Sigmoid colon (tissue), 4 donors: ENCODE measurements around the gene EXOC6B.

Experiments
- POLR2A ChIP-seq, 2 donors: fragments of 450-650 bp; IDR thresholded peaks; one replicate each; pipeline ENCODE4 v1.6.1; 2016; ENCODE audit warnings: antibody characterized with exemption in 2 of 2, mild to moderate bottlenecking in 2 of 2, moderate library complexity in 2 of 2
- POLR2AphosphoS5 ChIP-seq, 4 donors: sonication (generic); formaldehyde crosslinking; IDR thresholded peaks; one replicate each; pipeline ENCODE4 v1.6.1; 2017; ENCODE audit warnings: antibody characterized with exemption in 4 of 4

DNA sequence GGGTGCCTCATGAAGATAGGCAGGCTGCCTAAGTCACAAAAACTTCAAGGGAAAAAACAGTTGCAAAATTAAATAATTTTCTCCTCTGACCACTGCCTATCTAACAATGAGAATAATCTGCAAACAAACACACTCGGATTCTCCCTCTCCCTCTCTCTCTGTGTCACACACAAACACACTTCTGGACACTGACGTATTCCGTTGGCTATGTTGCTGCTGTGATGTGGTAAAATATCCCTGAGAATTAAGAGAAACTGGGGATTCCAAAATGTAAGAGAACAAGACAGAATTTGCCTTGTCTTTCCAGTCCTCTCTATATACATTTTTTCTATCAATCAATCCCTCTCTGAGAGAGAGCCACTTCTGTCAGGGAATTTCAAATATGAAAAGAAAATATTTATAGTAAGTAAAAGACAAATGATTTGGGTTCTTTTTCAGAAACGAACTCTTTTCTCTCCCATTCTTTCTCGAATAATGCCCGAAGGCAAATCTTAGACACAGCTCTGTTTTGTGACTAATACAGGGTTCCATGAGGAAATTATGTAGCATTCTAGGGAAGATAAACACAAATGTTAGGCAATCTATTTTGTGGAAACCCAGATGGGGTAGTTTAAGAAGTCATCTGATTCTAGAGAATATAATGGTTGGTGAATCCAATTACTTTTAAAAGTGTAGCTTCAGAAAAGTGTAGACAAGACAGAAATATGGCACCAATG lies 367.9 kb downstream of the EXOC6B start:
- no peak for TF ChIP-seq POLR2A (IDR thresholded peaks at IDR 0.05)
- no peak for TF ChIP-seq POLR2AphosphoS5 (IDR thresholded peaks at IDR 0.05)
